Adrenal gland (tissue), 5 donors: ENCODE measurements around the gene EDA.

ENCODE experiments used
- POLR2A ChIP-seq, 2 donors: fragments of 450-650 bp; IDR thresholded peaks; one replicate each; pipeline ENCODE4 v1.6.1; 2017; ENCODE audit warnings: antibody characterized with exemption in 2 of 2, mild to moderate bottlenecking in 2 of 2, moderate library complexity in 1 of 2
- TF ChIP-seq, protein P1 (sequence below), 6 experiments: fragments of 450-650 bp in 4 of 6; fragments of 200-600 bp in 2 of 6; sonication (generic) in 1 of 6; IDR thresholded peaks; 1 replicate in 5 of 6; 2 replicates in 1 of 6; pipeline versions ENCODE4 v1.5.1 to v1.8.0; 2016 to 2021; ENCODE audit warnings: antibody characterized with exemption in 6 of 6, mild to moderate bottlenecking in 2 of 6, moderate library complexity in 1 of 6
- donor health status: DM: no; HTN: no; CAD: no.

DNA sequence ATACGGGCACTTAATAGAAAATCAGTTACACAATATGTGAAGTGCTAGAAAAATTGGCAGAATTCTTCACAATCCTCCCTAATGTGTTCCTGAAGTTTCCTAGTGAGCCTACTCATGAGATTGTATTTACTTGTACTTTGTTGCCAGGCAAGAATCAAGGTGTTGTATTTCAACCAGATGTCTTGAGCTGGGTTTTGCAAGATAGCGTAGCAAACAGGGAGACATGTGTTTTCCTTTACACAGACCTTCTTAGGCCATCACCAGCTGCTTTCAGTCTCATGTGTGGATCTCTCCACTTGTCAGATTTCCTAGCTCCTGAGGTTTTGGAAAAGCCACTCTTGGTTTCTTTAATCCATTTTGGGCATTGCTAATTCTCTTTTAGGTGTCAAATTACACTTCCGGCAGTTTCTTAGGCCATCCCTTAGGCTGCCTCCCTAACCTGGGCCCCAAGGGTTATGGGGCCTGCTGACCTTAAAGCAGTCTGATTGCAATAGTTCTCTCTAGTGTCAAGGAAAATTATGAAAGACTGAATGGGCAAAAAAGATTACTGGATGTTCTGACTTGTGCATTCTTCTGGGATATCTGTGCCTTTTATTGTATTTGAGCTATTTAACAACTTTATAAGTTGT, 12.2 kb upstream of the EDA start:
- TF ChIP-seq, protein P1, sequence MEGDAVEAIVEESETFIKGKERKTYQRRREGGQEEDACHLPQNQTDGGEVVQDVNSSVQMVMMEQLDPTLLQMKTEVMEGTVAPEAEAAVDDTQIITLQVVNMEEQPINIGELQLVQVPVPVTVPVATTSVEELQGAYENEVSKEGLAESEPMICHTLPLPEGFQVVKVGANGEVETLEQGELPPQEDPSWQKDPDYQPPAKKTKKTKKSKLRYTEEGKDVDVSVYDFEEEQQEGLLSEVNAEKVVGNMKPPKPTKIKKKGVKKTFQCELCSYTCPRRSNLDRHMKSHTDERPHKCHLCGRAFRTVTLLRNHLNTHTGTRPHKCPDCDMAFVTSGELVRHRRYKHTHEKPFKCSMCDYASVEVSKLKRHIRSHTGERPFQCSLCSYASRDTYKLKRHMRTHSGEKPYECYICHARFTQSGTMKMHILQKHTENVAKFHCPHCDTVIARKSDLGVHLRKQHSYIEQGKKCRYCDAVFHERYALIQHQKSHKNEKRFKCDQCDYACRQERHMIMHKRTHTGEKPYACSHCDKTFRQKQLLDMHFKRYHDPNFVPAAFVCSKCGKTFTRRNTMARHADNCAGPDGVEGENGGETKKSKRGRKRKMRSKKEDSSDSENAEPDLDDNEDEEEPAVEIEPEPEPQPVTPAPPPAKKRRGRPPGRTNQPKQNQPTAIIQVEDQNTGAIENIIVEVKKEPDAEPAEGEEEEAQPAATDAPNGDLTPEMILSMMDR (IDR thresholded peaks at IDR 0.05), result no peak
- TF ChIP-seq POLR2A (IDR thresholded peaks at IDR 0.05), result no peak
